ENCODE data around the gene ENO1. TPM values are rescaled to one million over a fixed set of nuclear protein-coding genes. Genes with fewer than 3 reads are reported as not detected.

Gene ENO1
- total and polyA plus RNA-seq, 9 of the 15 experiments (the other 6 are each of a cell fraction or from before 2014, with no cell fraction given) = 2,249 to 7,472 (median 2,868) TPM

DNA sequence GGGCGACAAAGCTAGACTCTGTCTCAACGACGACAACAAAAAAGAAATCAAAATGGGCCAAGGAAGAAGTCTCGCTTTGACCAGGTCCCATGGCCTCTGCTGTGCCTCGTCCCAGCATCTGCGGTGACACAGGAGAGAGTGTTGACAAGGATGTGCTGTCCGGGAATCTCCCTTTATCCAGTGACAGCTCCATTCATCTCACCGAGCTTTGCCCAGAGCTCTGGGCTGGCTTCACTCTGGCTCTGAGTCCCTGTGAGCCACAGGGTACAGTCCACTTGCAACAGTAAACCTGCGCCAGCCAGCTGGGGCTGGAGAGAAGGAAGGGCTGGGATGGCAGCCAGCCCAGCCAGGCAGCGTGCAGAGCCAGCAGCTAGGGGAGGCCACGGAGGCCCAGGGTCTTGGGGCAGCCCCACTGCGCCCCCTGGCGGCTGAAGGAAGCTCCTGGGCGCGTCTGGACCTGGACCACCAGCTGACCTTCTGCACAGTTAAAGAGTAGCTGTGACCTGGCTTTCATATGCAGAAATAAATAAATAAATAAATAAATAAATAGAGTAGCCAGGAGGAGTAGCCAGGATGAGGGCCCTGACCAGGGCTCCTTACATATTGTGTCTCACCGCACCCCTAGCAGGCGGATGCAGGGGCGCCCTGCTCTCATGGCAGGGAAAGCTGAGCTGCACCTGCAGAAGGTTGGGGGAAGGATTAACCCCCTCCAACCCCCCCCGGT, 29.7 kb downstream of the ENO1 start (continued):
- TF ChIP-seq CLOCK (CRISPR knock-in tag; IDR thresholded peaks at IDR 0.05; ENCODE audit: borderline replicate concordance) (no peak), PRMT5 (CRISPR knock-in tag; IDR thresholded peaks at IDR 0.05) (no peak), KLF10 (CRISPR knock-in tag; IDR thresholded peaks at IDR 0.05) (no peak), ZNF778 (CRISPR knock-in tag; IDR thresholded peaks at IDR 0.05) (no peak), HNRNPH1 (optimal IDR thresholded peaks at IDR 0.05; ENCODE audit: low read depth, low read length) (no peak), LARP7 (IDR thresholded peaks at IDR 0.05) (no peak), JUN (IDR thresholded peaks at IDR 0.05; ENCODE audit: borderline replicate concordance, low read depth, low read length) (0 out of 2 replicates have a peak, but pooled peaks have one; percentile 23), JUN (CRISPR knock-in tag; IDR thresholded peaks at IDR 0.05; ENCODE audit: borderline replicate concordance) (no peak), FOXK1 (CRISPR knock-in tag; IDR thresholded peaks at IDR 0.05; ENCODE audit: borderline replicate concordance) (no peak), CSDE1 (IDR thresholded peaks at IDR 0.05) (no peak), ZBTB12 (CRISPR knock-in tag; IDR thresholded peaks at IDR 0.05) (no peak), NFATC3 (IDR thresholded peaks at IDR 0.05) (no peak), CBFA2T2 (conservative IDR thresholded peaks at IDR 0.05) (no peak), U2AF2 (optimal IDR thresholded peaks at IDR 0.05; ENCODE audit: low read depth, low read length) (no peak), SMC3 (conservative IDR thresholded peaks at IDR 0.05; ENCODE audit: insufficient read depth, low read depth, low read length) (peak; percentile 98), RBFOX2 (IDR thresholded peaks at IDR 0.05; ENCODE audit: low read depth, low read length) (no peak), CTCF (IDR thresholded peaks at IDR 0.05 in 2 of 3, conservative IDR thresholded peaks at IDR 0.05 in 1 of 3; ENCODE audit: insufficient read depth in 2 of 3, low read depth in 1 of 3, low read length in 3 of 3) (peak; percentile 93 to 99 (median 98)), ARID4B (CRISPR knock-in tag; IDR thresholded peaks at IDR 0.05) (no peak), POLR2A (conservative IDR thresholded peaks at IDR 0.05) (no peak)
